KG1 (cell line): ENCODE data around the gene PLEKHA5.
"Not testable (repeated sequence)": the region's sequence is repeated elsewhere in the genome, so short reads cannot be mapped to it uniquely, and the experiment has no call there.

Experiments used
- DNase-seq: peaks from one replicate; lab custom pipeline; 2025; lab: John Stamatoyannopoulos, UW

Gene PLEKHA5

GRCh38 chr12:19326102-19326501, 196.6 kb downstream of the PLEKHA5 start:
- DNase-seq = no peak

DNA sequence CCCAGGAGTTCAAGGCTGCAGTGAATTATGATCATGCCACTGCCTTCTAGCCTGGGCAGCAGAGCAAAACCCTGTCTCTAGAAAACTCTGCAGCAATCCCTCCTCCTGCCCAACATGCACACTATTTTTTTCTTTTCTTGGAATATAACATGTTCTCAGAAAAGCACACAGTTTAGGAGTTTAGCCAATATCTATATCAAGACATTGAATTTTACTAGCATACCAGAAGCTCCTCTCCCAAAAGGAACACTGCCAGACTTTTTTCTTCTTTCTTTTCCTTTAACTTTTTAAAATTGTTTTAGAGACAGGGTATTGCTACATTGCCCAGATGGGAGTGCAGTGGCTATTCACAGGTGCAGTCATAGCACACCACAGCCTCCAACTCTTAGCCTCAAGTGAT, 202.7 kb downstream of the PLEKHA5 start:
- DNase-seq = no peak

- DNase-seq = no peak
Measured at GRCh38 chr12:19338405-19338804, 208.9 kb downstream of the PLEKHA5 start.

DNA sequence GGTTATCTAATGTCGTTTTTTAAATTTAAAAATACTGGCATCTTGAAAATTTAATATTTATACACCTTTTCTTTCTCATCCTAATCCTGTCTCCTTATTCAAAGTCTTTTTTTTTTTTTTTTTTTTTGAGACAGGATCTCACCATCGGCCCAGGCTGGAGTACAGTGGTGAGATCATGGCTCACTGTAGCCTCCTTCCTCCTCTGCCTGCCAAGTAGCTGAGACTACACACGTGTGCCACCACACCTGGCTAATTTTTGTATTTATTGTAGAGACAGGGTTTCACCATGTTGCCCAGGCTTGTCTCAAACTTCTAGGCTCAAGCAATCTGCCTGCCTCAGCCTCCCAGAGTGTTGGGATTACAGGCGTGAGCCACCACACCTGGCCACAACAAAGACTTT, 221.3 kb downstream of the PLEKHA5 start:
- DNase-seq = not testable (repeated sequence)

DNA sequence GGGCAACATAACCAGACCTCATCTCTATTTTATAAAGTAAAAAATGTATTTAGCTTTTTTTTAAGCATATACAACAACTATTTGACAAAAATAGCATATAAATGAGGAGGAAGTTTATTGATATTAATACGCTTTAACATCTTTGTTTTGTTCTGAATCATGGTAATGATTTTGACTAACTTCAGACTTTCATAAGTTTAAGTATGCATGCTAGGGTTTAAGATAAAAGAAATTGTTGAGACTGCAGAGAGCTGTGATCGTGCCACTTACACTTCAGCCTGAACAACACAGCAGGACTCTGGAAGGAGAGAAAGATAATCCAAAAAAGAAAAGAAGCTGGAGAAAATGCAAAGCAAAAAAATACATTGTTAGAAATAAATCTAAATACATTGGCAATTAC, 221.8 kb downstream of the PLEKHA5 start:
- no peak for DNase-seq

- no peak for DNase-seq
Measured at GRCh38 chr12:19369691-19370148, 240.2 kb downstream of the PLEKHA5 start.

DNA sequence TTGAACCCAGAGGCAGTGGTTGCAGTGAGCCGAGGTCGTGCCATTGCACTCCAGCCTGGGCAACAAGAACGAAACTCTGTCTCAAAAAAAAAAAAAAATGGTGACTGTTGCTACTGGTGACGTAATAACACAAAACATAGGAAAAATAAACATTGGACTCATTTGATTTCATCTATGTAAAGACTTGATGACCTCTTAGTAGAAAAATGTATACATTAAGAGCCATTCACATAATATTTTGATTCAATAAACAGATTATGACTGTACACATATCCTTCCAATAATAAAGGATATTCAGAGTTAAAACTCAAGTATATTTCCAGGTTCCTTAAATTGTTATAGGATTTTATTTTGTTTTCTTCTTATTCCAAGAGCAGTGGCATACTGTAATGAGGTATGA, 244.1 kb downstream of the PLEKHA5 start:
- DNase-seq = no peak

DNA sequence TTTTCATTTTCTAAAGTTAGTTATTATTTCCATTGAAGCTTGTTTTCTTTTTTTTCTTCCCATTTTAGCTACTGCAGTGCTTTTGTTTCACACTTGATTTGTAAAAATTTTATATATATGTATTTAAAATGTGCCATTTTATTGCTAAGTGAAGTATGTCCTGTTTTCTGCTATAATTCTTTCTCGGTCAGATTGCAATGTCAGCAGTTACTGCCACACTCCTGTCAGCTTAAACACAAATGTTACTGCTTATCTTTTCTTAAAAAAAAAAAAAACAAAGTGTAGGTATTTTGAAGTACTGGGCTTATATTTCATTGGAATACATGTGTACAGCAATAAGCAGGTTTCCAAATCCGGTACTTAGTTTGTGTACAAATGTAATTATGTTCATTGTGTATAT, 246.4 kb downstream of the PLEKHA5 start:
- DNase-seq = no peak

DNA sequence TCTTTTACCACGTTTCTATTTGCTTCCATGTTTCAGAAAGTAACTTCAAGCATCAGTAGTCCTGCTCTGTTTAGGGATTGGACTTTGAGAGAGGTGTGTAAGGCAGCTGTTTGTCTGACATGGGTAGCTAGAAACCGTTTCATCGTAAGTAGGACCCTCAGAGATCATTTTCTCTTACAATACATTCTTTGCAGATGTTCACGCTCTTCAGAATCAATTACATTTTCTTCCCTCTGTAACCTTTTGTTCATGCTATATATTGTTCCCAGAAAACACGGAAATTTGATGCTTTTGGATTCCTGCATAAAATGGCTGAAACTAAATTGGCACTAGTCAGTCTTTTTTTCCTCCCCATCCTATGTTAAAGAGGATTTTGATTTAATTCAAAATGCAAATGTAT, 247.2 kb downstream of the PLEKHA5 start:
- DNase-seq = no peak

GRCh38 chr12:19382111-19382526, 252.6 kb downstream of the PLEKHA5 start:
- no peak for DNase-seq

GRCh38 chr12:19382563-19382962, 253.0 kb downstream of the PLEKHA5 start:
- DNase-seq = no peak

GRCh38 chr12:19387161-19387560, 257.6 kb downstream of the PLEKHA5 start:
- no peak for DNase-seq

DNA sequence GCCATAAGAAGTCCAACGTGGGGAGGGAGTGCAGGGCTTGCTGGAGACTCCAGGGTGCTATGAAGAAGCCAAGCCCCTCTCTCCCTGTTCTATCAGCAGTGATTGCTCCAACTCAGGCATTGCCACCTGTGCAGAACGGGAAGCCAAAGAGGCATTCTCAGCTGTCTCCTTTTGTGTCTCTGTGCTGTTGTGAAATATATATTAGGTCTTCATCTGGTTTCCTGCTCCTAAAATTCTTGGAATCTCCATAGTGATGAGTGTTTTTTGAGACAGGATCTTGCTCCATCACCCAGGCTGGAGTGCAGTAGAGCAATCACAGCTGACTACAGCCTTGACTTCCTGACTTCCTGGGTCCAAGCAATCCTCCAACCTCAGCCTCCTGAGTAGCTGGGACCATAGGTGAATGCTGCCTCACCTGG, 258.6 kb downstream of the PLEKHA5 start:
- no peak for DNase-seq

DNA sequence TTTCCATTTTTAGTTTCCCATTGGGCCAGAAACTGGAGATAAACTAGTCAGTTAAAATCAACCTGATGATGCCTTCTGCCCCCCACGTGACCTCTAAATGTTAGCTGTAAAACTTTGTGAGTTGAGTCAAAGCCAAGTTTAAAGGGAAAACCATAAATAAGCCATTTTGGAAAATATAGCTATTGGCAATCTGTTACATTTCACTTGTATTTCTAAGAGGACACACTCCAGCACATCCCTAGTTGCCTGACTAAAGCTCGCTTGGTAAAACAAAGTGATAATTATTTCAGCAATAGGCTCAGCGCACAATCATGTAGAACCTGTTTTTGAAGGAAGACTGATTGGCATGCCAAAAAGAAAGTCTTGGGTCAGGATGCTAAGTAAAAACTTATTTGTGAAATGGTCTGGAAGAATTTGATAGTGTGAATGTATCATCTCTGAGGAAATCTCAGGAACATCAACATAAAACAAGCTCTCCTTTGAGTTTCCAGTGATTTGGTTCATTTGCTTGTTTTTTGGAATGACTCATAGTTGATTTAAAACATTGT, 260.6 kb downstream of the PLEKHA5 start:
- no peak for DNase-seq

- not testable (repeated sequence) for DNase-seq
Measured at GRCh38 chr12:19392644-19393043, 263.1 kb downstream of the PLEKHA5 start.

- DNase-seq = no peak
Measured at GRCh38 chr12:19394385-19394784, 264.9 kb downstream of the PLEKHA5 start.

- no peak for DNase-seq
Measured at GRCh38 chr12:19397534-19397933, 268.0 kb downstream of the PLEKHA5 start.

DNA sequence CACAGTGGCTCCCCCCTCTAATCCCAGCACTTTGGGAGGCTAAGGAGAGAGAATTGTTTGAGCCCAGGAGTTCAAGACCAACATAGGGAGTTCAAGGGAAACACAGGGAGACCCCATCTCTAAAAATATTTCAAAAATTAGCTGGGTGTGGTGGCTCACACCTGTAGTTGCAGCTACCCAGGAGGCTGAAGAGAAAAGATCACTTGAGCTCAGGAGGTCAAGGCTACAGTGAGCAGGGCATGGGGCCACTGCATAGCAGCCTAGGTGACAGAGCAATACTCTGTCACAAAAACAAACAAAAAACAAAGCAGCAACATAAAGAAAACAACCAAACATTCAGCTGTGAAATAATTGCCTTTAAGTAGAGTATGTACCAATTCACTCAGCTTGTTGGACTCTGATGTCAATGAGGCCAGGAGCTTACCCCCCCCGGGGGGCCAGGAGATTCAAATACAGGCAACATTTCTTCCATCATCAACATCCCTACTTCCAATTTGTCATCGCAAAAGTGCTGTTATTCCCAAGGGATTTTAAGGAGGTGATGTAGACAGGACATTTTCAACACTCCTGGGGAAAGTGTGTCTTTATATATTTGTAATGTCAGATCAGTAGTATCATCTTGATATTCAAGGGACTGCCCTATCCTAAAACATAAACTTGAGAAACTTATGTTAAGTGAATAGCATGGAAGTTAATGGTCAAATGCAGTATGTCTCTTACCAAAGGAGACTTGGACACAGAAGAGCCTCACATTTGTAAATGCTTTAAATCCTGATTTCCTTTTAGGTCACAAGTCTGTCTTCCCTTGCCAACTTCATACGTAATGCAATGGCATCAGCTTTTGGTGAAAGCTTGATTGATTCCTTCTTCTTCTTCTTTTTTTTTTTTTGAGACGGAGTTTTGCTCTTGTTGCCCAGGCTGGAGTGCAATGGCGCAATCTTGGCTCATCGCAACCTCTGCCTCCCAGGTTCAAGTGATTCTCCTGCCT, 269.1 kb downstream of the PLEKHA5 start:
- no peak for DNase-seq

- DNase-seq = not testable (repeated sequence)
Measured at GRCh38 chr12:19400649-19401285, 271.2 kb downstream of the PLEKHA5 start.

DNA sequence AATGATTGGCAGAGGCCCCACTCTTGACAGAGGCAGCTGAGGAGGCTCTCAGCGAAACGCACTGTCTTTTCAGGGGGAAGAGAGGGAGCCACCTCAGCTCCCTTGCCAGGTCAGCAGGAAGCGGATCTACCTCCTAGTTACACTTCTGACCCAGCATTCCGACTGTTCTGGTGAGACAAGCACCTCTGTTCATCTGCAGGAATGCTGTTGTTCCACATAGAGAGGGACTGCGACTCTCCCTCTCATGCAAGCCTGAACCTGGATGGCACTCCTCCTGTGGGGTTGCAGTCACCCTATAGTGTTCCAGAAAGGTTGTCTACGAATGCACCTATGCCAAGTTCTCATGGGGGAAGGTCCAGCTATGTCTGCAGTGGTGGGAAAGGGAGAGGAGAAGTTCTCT, 272.7 kb downstream of the PLEKHA5 start:
- no peak for DNase-seq

GRCh38 chr12:19402743-19403431, 273.4 kb downstream of the PLEKHA5 start:
- no peak for DNase-seq

- DNase-seq = no peak
Measured at GRCh38 chr12:19404242-19404880, 274.8 kb downstream of the PLEKHA5 start.
